HUES6 (cell line): ENCODE results near the gene TSPAN19.
A peak's percentile ranks its signal among the peaks of the same experiment; 100 is the strongest.

ENCODE experiments used
- H3K27ac ChIP-seq: 2 replicates; pipeline ENCODE4 v1.7.0; 2013; ENCODE audit warnings: low read depth, mild to moderate bottlenecking, low read length, inconsistent platforms
- H3K27me3 ChIP-seq: 2 replicates; pipeline ENCODE4 v1.6.1; 2013; ENCODE audit warnings: low read length; ENCODE audit not compliant: control insufficient read depth, insufficient read depth
- H3K36me3 ChIP-seq: 2 replicates; pipeline ENCODE4 v1.6.1; 2013; ENCODE audit warnings: low read length; ENCODE audit not compliant: control insufficient read depth, insufficient read depth
- H3K4me1 ChIP-seq: 2 replicates; pipeline ENCODE4 v1.6.1; 2013; ENCODE audit warnings: low read length; ENCODE audit not compliant: control insufficient read depth, insufficient read depth
- H3K4me3 ChIP-seq: 2 replicates; pipeline ENCODE4 v1.5.1; 2013; ENCODE audit warnings: low read depth, low read length
- H3K9ac ChIP-seq: one replicate; pipeline ENCODE4 v1.6.1; 2013; ENCODE audit warnings: mild to moderate bottlenecking, low read length
- H3K9me3 ChIP-seq: 2 replicates; pipeline ENCODE4 v1.6.1; 2013; ENCODE audit warnings: low read depth, low read length; ENCODE audit not compliant: control insufficient read depth, insufficient read depth

The TSPAN19 gene

DNA sequence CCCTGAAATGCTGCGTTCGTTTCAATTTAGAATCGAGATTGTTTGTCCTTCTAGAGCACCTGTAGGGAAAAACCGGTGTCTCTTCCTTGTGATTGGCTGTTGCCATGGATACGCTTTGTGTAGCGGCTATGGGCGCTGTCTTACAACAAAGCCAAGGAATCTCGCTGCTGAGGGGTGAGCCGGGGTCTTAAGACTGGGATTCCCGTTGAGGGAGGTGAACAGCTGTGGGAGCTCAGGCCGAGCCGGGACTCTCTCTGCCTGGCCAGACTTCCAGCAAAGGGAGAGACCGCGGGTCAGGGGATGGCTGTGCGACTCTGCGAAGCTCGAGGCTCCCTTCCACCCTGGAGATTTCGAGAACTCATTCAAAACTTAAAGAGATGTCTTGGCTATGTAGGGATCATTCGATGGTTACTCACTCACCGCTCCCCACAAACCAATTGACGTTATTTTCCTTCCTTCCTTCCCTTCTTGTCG lies at the start of gene TSPAN19, which contains the start of gene LRRIQ1:
Gene TSPAN19, minus strand, starts transcription at position 44 of the 474 bp plus-strand sequence. CDS start 6,331 bp downstream, outside the sequence.
Gene LRRIQ1, plus strand, starts transcription at position 118 of the 474 bp plus-strand sequence. CDS start 1,826 bp downstream, outside the sequence.
- Histone ChIP-seq H3K4me3 (peak within 1 kb of the TSS; percentile 70), H3K27ac (no peak within 1 kb of the TSS), H3K4me1 (no peaks in the 10 kb centered on the region), H3K36me3 (no peaks in the 10 kb centered on the region), H3K9me3 (no peaks in the 10 kb centered on the region), H3K9ac (peak within 1 kb of the TSS; percentile 41), H3K27me3 (no peaks in the 10 kb centered on the region)

DNA sequence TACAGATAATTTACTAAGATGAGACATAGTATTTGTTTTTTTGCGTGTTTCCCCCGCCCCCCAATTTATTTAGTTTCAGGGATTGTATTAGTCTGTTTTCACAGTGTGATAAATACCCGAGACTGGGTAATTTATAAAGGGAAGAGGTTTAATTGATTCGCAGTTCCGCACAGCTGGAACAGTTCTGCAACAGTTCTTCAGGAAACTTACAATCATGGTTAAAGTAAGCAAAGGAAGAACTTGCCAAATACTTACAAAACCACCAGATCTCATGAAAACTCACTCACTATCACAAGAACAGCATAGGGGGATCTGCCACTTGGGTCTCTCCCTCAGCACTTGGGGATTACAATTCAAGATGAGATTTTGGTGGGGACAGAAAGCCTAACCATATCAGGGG lies 49.0 kb upstream of the TSPAN19 start:
- Histone ChIP-seq H3K36me3 (no peaks in the 10 kb centered on the region), H3K27ac (no peak overlapping the region), H3K9ac (no peak overlapping the region), H3K4me3 (no peak overlapping the region), H3K4me1 (peaks cover 4% of the 10 kb centered on the region; the same call in 1 of the 2 replicates), H3K27me3 (no peaks in the 10 kb centered on the region), H3K9me3 (0 out of 2 replicates have a peak, but pooled peaks cover 2% of the 10 kb centered on the region)

DNA sequence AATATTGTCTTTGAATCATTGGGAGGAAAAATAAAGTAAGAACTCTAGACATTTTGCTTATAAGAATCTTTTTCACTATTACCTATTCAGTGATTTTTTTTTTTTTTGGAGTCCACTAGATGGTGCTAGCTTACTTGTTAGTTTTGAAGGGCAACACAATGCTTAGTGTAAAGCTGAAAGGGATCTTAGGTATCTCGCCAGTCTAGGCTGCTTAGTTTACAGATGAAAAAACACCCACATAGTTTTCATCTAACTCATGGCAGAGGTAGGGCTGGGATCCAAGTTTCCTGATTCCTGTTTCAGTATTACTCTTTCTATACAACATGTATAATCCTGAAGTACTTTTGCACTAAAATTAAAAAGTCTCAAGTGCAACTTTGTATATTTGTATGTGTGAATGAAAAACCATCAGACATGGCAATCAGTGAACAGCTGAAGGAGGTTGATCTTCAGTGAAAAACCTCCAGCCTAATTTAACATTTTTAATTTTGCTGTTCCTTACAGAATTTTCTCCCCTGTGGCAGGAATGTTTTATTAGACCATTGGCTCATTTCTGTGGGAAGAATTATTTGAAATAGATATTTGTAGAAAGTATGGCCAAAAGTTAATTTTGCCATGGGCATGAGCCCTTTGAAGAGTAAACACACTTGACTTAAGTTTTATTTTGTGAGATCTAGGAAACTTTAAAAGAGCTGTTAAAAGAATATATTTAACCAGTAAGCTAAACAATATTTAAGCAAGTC lies 40.8 kb upstream of the TSPAN19 start:
- Histone ChIP-seq H3K9me3 (no peaks in the 10 kb centered on the region), H3K27me3 (no peaks in the 10 kb centered on the region), H3K36me3 (no peaks in the 10 kb centered on the region), H3K9ac (no peak overlapping the region), H3K4me3 (no peak overlapping the region), H3K4me1 (no peaks in the 10 kb centered on the region), H3K27ac (no peak overlapping the region)

DNA sequence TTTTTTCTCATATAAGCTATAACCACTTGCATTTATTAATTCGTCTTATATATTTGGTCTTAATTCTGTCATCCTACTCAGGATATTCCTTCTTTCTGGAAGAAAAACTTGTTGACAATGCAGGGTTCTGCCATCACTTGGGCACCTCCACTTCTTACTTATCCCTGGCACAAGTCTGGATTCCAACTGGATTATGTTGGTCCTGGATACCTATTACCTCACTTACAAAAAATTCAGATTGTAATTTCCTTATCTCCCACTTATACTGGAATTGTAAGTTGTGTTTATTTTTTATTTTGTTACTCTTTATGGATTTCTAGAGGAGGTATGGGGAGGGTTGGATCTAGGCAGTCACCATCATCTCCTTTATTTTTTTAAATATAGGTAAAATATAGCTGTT lies 36.7 kb upstream of the TSPAN19 start:
- Histone ChIP-seq H3K27ac (no peak overlapping the region), H3K27me3 (no peaks in the 10 kb centered on the region), H3K4me3 (no peak overlapping the region), H3K4me1 (no peaks in the 10 kb centered on the region), H3K9me3 (no peaks in the 10 kb centered on the region), H3K9ac (no peak overlapping the region), H3K36me3 (no peaks in the 10 kb centered on the region)

DNA sequence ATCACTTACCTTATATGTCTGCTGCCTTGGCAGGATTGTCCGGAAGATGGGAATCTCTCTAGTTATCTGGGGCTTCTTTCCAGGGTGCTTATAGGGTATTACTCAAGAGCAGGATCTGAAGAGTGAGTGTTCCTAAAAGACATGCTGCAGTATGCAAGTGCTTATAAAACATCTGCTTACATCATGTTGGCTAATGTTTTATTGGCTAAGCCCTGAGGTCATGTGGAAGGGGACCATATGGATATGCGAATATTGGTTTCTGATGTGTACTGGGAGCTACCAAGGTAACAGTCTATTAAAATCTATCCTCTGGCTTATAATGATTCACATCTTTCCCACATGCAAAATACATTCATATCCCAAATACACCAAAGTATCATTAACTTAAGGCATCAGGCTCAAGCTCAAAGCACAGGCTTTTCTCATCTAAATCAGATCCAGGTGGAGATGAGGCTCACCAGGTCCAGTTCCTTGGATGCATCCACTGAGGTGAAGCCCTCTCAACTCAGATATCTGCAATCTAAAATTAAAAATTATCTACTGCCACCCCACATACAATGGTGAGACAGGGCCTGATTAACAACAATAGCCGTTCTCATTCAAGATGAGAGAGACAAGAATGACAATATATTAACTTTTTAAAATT lies 29.9 kb upstream of the TSPAN19 start:
- Histone ChIP-seq H3K4me3 (no peak overlapping the region), H3K4me1 (no peaks in the 10 kb centered on the region), H3K27ac (no peak overlapping the region), H3K27me3 (no peaks in the 10 kb centered on the region), H3K36me3 (no peaks in the 10 kb centered on the region), H3K9ac (no peak overlapping the region), H3K9me3 (no peaks in the 10 kb centered on the region)

DNA sequence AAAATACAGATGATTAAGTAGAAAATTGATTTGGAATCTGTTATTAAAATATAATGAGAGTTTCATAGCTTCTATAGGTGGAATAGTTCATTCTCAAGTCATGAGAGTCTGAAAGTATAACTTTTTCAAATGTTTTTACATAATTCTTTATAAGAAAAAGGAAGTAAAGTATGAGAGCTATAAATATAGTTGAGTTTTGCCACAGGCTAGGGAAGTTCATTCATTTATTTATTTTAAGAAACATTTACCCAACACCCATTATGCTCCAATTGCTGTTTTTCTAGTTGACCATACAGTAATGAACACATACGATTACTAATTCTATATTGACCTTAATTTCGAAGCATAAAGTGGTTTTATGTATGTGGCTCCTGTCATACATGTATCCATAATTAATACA lies 24.8 kb upstream of the TSPAN19 start:
- Histone ChIP-seq H3K27me3 (no peaks in the 10 kb centered on the region), H3K4me3 (no peak overlapping the region), H3K9ac (no peak overlapping the region), H3K4me1 (no peaks in the 10 kb centered on the region), H3K9me3 (no peaks in the 10 kb centered on the region), H3K36me3 (no peaks in the 10 kb centered on the region), H3K27ac (no peak overlapping the region)

DNA sequence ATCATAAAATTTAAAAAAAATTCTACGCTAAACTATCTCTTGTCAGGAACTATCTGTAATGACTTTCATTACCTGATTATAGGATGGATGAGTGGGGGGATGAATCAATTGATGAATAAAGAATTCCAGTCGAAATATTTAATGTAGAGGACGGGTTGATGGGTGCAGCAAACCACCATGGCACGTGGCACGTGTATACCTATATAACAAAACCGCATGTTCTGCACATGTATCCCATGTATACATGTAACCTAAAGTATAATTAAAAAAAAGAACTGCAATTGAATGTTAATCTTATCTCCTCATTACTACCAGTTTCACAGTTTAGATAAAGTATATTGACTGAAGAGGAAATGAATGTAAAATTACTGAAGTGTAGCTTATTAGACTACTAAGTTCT lies 23.5 kb upstream of the TSPAN19 start:
- Histone ChIP-seq H3K27me3 (no peaks in the 10 kb centered on the region), H3K9ac (no peak overlapping the region)

DNA sequence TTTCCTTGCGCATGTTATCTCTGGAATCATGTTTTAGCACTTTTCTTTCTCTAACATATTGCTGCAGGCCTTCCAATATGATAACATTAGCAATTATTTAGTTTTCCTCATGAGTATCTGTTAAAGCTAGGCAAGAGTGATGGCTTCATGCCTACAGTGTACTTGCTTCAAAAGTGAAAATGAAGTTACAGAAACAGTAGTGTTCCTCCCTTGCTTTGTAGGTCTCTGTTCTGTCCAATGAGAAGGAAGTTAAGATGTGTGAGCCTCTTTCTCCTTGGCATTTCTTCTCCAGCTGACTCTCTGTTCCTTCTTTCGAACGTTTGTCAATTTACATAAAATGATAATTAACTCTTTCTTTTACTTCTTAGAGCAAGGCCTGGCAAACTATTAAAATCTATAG lies 22.3 kb upstream of the TSPAN19 start:
- no peak overlapping the region for H3K9ac ChIP-seq
- no peak overlapping the region for H3K4me3 ChIP-seq
- H3K27ac ChIP-seq: no peak overlapping the region
- no peaks in the 10 kb centered on the region for H3K9me3 ChIP-seq
- no peaks in the 10 kb centered on the region for H3K4me1 ChIP-seq
- no peaks in the 10 kb centered on the region for H3K36me3 ChIP-seq
- H3K27me3 ChIP-seq: no peaks in the 10 kb centered on the region

More for the DNA sequence above, 23.5 kb upstream of the TSPAN19 start:
- Histone ChIP-seq H3K27ac (no peak overlapping the region), H3K9me3 (no peaks in the 10 kb centered on the region), H3K36me3 (no peaks in the 10 kb centered on the region), H3K4me1 (no peaks in the 10 kb centered on the region), H3K4me3 (no peak overlapping the region)

DNA sequence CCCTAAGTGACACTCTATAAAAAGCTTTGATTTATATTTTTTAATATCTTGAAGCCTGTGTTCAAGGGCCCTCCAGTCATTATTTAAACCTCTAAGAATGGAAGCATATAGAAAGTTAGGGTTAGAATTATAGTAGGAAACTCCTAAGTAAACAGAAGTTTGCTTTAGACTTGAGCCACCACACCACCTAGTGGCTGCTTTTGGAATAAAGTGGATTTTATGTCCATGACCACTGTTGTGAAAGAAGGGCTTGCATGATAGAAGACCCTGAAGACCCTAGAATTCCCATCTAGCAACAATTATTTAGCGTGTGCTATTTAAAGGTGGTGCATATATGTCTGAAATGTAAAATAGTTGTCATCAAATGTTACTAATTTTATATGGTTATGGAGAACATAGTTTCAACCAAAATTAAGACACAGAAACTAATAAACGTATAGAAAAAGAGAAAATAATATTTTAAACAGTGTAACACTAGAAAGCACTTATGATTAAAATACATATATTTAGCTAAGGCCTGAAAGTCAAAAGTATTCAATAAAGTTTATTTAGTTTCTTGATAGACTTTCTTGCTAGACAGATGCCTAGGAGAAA lies 21.4 kb upstream of the TSPAN19 start:
- no peak overlapping the region for H3K4me3 ChIP-seq
- H3K9ac ChIP-seq: no peak overlapping the region
- H3K4me1 ChIP-seq: no peaks in the 10 kb centered on the region
- H3K36me3 ChIP-seq: no peaks in the 10 kb centered on the region
- no peaks in the 10 kb centered on the region for H3K9me3 ChIP-seq
- H3K27me3 ChIP-seq: no peaks in the 10 kb centered on the region
- H3K27ac ChIP-seq: no peak overlapping the region

DNA sequence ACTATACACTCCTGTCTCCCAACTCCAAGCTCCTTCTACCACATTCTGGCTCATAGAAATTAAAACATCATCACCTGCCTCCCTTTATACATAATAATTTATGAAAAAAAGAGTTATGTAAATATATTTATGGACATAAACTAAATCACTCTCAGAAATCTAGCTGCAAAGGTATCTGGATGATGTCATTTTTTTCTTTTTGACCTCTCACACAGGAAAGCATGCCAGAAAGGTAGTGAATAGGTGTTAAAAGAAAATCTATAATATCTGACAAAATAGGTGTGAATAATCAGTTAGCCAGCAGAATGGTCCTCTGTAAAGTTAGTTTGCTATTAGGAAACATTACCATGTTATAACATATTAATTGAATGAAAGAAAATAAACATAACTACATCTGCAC lies 7.8 kb upstream of the TSPAN19 start:
- Histone ChIP-seq H3K4me3 (no peak overlapping the region), H3K9ac (no peak overlapping the region), H3K27ac (no peak overlapping the region), H3K4me1 (no peaks in the 10 kb centered on the region), H3K9me3 (no peaks in the 10 kb centered on the region), H3K36me3 (no peaks in the 10 kb centered on the region), H3K27me3 (no peaks in the 10 kb centered on the region)

DNA sequence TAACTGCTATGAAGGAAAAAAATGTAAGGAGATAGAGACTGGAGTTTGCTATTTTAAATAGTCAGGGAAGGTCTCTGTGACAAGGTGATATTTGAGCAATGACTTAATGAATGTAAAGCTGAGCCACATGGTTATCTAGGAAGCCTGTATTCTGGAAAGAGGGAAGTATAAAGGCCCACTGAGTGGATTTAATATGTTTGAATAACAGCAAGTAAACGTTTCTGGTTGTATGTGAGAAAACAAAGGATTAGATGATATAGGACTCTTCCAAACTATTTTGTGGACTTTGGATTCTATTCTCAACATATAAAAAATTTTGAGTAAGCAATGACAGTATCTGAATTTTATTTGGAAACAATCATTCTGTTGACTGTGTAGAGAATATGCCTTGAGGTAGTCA lies 5.3 kb upstream of the TSPAN19 start:
- Histone ChIP-seq H3K36me3 (no peaks in the 10 kb centered on the region), H3K4me1 (no peaks in the 10 kb centered on the region), H3K4me3 (no peak overlapping the region), H3K27ac (no peak overlapping the region), H3K9ac (no peak overlapping the region), H3K9me3 (no peaks in the 10 kb centered on the region), H3K27me3 (no peaks in the 10 kb centered on the region)
